Endothelial cell of umbilical vein (primary cell): ENCODE data around the gene ARMCX6. TPM values are rescaled to one million over a fixed set of nuclear protein-coding genes. Genes with fewer than 3 reads are reported as not detected.

Experiments
- Bru-seq: library from RNA; stranded (reverse); fragments of 400-500 nt; gene quantifications from one replicate; lab custom pipeline; 2021; lab: Mats Ljungman, UMichigan
- BruChase-seq, 2 experiments: library from RNA; stranded (reverse); fragments of 400-500 nt; gene quantifications; one replicate each; lab custom pipeline; 2021; lab: Mats Ljungman, UMichigan
- BruUV-seq: library from RNA; stranded (reverse); fragments of 400-500 nt; replicated peaks from 2 replicates; lab custom pipeline; 2021; lab: Mats Ljungman, UMichigan
- CTCF ChIA-PET: fragments of 300-600, 350-600 bp; sonication (Branson Sonifier 250); formaldehyde crosslinking; loops from one replicate; lab custom pipeline; 2021; ENCODE audit warnings: antibody characterized with exemption, inconsistent platforms; lab: Charles Lee
- POLR2A ChIA-PET: fragments of 300-600, 350-600 bp; sonication (Branson Sonifier 250); formaldehyde crosslinking; loops from one replicate; lab custom pipeline; 2021; ENCODE audit warnings: antibody characterized with exemption, inconsistent platforms; lab: Charles Lee
- DNase-seq: peaks from one replicate; pipeline ENCODE4 v3.0.0-alpha.2; 2011; ENCODE audit warnings: low read depth, low spot score
- FAIRE-seq: peaks from 2 replicates; lab custom pipeline; 2011; peaks lifted over from hg19 to GRCh38; lab: Jason Lieb, UNC
- H2AFZ ChIP-seq: 2 replicates; pipeline ENCODE4 v1.6.0; 2012; ENCODE audit warnings: low read depth, low read length, control low read depth, inconsistent platforms
- H3K27ac ChIP-seq: 2 replicates; pipeline ENCODE4 v1.5.1; 2011; ENCODE audit warnings: low read depth, mild to moderate bottlenecking, control low read depth, low read length, moderate library complexity; ENCODE audit not compliant: insufficient read depth
- H3K27me3 ChIP-seq, 2 experiments: 2 replicates each; pipeline versions ENCODE4 v1.6.0 to v1.6.1; 2011; ENCODE audit warnings: low read length in 2 of 2, mixed read lengths in 1 of 2; ENCODE audit not compliant: control insufficient read depth in 2 of 2, insufficient read depth in 2 of 2
- H3K36me3 ChIP-seq, 2 experiments: 2 replicates in 1 of 2; 3 replicates in 1 of 2; pipeline ENCODE4 v1.5.1; 2011; ENCODE audit warnings: low read length in 2 of 2, mild to moderate bottlenecking in 1 of 2, moderate library complexity in 1 of 2; ENCODE audit not compliant: control insufficient read depth in 2 of 2, insufficient read depth in 2 of 2; ENCODE audit errors: extremely low read depth in 1 of 2
- H3K4me1 ChIP-seq: 3 replicates; pipeline ENCODE4 v1.5.1; 2011; ENCODE audit warnings: mild to moderate bottlenecking, low read length; ENCODE audit not compliant: control insufficient read depth, insufficient read depth; ENCODE audit errors: extremely low read depth
- H3K4me2 ChIP-seq: 2 replicates; pipeline ENCODE4 v1.6.1; 2011; ENCODE audit warnings: low read length, control low read depth, mixed read lengths; ENCODE audit not compliant: insufficient read depth
- H3K4me3 ChIP-seq, 3 experiments: fragments of 200-600 bp in 1 of 3; sonication (generic), shearing (Covaris generic) in 1 of 3; replicated peaks in 1 of 3; 2 replicates each; pipeline ENCODE4 v1.5.1; 2011 to 2016; ENCODE audit warnings: control low read depth in 3 of 3, low read length in 3 of 3, mild to moderate bottlenecking in 2 of 3, inconsistent platforms in 1 of 3, low read depth in 1 of 3, moderate library complexity in 1 of 3; ENCODE audit not compliant: insufficient read depth in 1 of 3
- H3K79me2 ChIP-seq: 2 replicates; pipeline ENCODE4 v1.6.0; 2012; ENCODE audit warnings: low read length, inconsistent platforms; ENCODE audit not compliant: control insufficient read depth, insufficient read depth
- H3K9ac ChIP-seq: replicated peaks from 2 replicates; pipeline ENCODE3; 2011; ENCODE audit warnings: low read length, control low read depth; ENCODE audit not compliant: insufficient read depth; ENCODE audit errors: extremely low read depth
- H3K9me1 ChIP-seq: replicated peaks from 3 replicates; pipeline ENCODE4 v1.6.0; 2011; ENCODE audit warnings: mild to moderate bottlenecking, low read length; ENCODE audit not compliant: control insufficient read depth, insufficient read depth; ENCODE audit errors: extremely low read depth
- H3K9me3 ChIP-seq: replicated peaks from 2 replicates; pipeline ENCODE4 v1.5.1; 2012; ENCODE audit warnings: low read length, inconsistent platforms; ENCODE audit not compliant: control insufficient read depth, insufficient read depth
- H4K20me1 ChIP-seq: replicated peaks from 2 replicates; pipeline ENCODE3; 2011; ENCODE audit warnings: mild to moderate bottlenecking, low read length; ENCODE audit not compliant: control insufficient read depth, insufficient read depth; ENCODE audit errors: extremely low read depth
- EZH2 ChIP-seq: IDR thresholded peaks from 2 replicates; pipeline ENCODE4 v1.6.1; 2012; ENCODE audit warnings: borderline replicate concordance, low read depth, mild to moderate bottlenecking, moderate library complexity, low read length, inconsistent platforms; ENCODE audit not compliant: severe bottlenecking
- FOS ChIP-seq: IDR thresholded peaks from 2 replicates; pipeline ENCODE4 v1.6.1; 2011; ENCODE audit warnings: mild to moderate bottlenecking, low read length, moderate library complexity, borderline replicate concordance; ENCODE audit not compliant: insufficient read depth
- GATA2 ChIP-seq: IDR thresholded peaks from 2 replicates; pipeline ENCODE4 v1.7.0; 2011; ENCODE audit warnings: low read depth, mild to moderate bottlenecking, moderate library complexity, mixed read lengths, low read length; ENCODE audit not compliant: insufficient read length, insufficient read depth
- JUN ChIP-seq: IDR thresholded peaks from 2 replicates; pipeline ENCODE4 v1.6.1; 2011; ENCODE audit warnings: borderline replicate concordance, low read depth; ENCODE audit not compliant: insufficient read length, insufficient read depth
- MYC ChIP-seq: IDR thresholded peaks from one replicate; pipeline ENCODE4 v1.6.1; 2011; ENCODE audit warnings: mild to moderate bottlenecking, low read depth, low read length
- POLR2A ChIP-seq: IDR thresholded peaks from 2 replicates; pipeline ENCODE4 v1.6.1; 2012; ENCODE audit warnings: low read depth, mild to moderate bottlenecking, control low read depth, low read length
- POLR2AphosphoS5 ChIP-seq: IDR thresholded peaks from 2 replicates; pipeline ENCODE4 v1.6.1; 2012; ENCODE audit warnings: low read depth, mild to moderate bottlenecking, control low read depth, low read length, moderate library complexity; ENCODE audit not compliant: insufficient read depth
- dilution Hi-C: fragments of 300-500 bp; cut with MboI; formaldehyde crosslinking; loops from one replicate; pipeline ENCODE4 v1.15.0; 2019; ENCODE audit warnings: low sequenced_read_pairs; ENCODE audit not compliant: extremely low pct_ligation_motif_present
- intact Hi-C: fragments of 100-400 bp; cut with micrococcal nuclease; formaldehyde crosslinking; loops from one replicate; pipeline ENCODE4 v1.10.0; 2022
- long read RNA-seq: library from polyadenylated mRNA; stranded (forward); transcript quantifications from one replicate; pipeline ENCODE4 v2.0.0, GENCODE V29; 2021
- polyA minus RNA-seq, 3 experiments: library from RNA; depleted of rRNA, polyadenylated mRNA; stranded (reverse); fragments of >200 nt; gene quantifications; 1 replicate in 1 of 3; 2 replicates in 2 of 3; pipeline ENCODE4 v1.2.3, GENCODE V29; 2011
- polyA plus RNA-seq, 4 experiments: library from polyadenylated mRNA; depleted of rRNA in 3 of 4; stranded (reverse) in 3 of 4; unstranded in 1 of 4; fragments of >200 nt; gene quantifications; 2 replicates each; pipeline versions ENCODE4 v1.2.1 to v1.2.3, GENCODE V29; 2011 to 2012; ENCODE audit warnings: missing spikeins in 1 of 4
- total RNA-seq: library from RNA; stranded (reverse); gene quantifications from 2 replicates; pipeline ENCODE4 v1.2.3, GENCODE V29; 2021
- TF ChIP-seq, protein P1 (sequence below), 2 donors: IDR thresholded peaks; 1 replicate in 1 of 2; 2 replicates in 1 of 2; pipeline ENCODE4 v1.5.1; 2011; ENCODE audit warnings: low read length in 2 of 2, mild to moderate bottlenecking in 2 of 2, moderate library complexity in 2 of 2, control low read depth in 1 of 2, inconsistent platforms in 1 of 2, low read depth in 1 of 2; ENCODE audit not compliant: insufficient read depth in 1 of 2; ENCODE audit errors: extremely low read depth in 1 of 2
- TF ChIP-seq, protein P2 (sequence below): IDR thresholded peaks from 2 replicates; pipeline ENCODE4 v1.6.1; 2011; ENCODE audit not compliant: insufficient read depth, insufficient read length

The ARMCX6 gene
- total RNA-seq (91.9 and 98.6 TPM in 2 replicates), polyA plus RNA-seq (71.7 and 73.4 TPM in 2 replicates), polyA minus RNA-seq (38.7 and 49.6 TPM in 2 replicates), Bru-seq, nascent RNA (percentile 67 among the genes with signal in this experiment), BruChase-seq, experiment 1, labeled RNA remaining after a 6-hour chase (percentile 92 among the genes with signal in this experiment), BruChase-seq, experiment 2, labeled RNA remaining after a 2-hour chase (percentile 87 among the genes with signal in this experiment)
- 102 and 108 TPM in 2 replicates for polyA plus RNA-seq (2011; cell fraction: cytosol; rRNA removed)
- polyA plus RNA-seq (2011; cell fraction: nucleus; rRNA removed), result 104 and 111 TPM in 2 replicates
- 96.0 and 96.1 TPM in 2 replicates for polyA plus RNA-seq (2012)
- 6.5 TPM for polyA minus RNA-seq (2011; cell fraction: cytosol; rRNA and poly(A)+ RNA removed)
- polyA minus RNA-seq (2011; cell fraction: nucleus; rRNA and poly(A)+ RNA removed), result 18.0 and 18.1 TPM in 2 replicates
- long read RNA-seq, transcript ARMCX6-206 (4 exons, 846 nt), result major isoform, 59 of 109 reads
- long read RNA-seq, transcript ARMCX6-201 (3 exons, 1,846 nt), result minor isoform, 21 of 109 reads
- long read RNA-seq, partial matches to known transcripts, result 8 of 109 reads
- long read RNA-seq, other reads (novel, unspliced or antisense), result 17 of 109 reads

- BruUV-seq, result no TSS peak
- H3K9ac ChIP-seq, result peak within 1 kb of the TSS; percentile 79
- peak within 1 kb of the TSS; percentile 80 to 88 (median 87) for H3K4me3 ChIP-seq
- H4K20me1 ChIP-seq, result no peaks in the 10 kb centered on the region
- ChIA-PET POLR2A (no interaction called here), CTCF (no interaction called here)
- H3K4me1 ChIP-seq, result peaks cover 9% of the 10 kb centered on the region
- no peaks in the 10 kb centered on the region for H3K36me3 ChIP-seq
- peak within 1 kb of the TSS; percentile 60 for H3K27ac ChIP-seq
- peak; percentile 71 for DNase-seq
- H3K9me1 ChIP-seq, result no peaks in the 10 kb centered on the region
- no peaks in the 10 kb centered on the region for H3K27me3 ChIP-seq
- H2AFZ ChIP-seq, result peak within 1 kb of the TSS; percentile 90
- FAIRE-seq, result peak; percentile 87
- intact Hi-C loops (loop anchor here (5.0 kb wide), 4 partner anchors 75 to 200 kb away; no protein-coding TSS in a partner anchor), dilution Hi-C loops (no loop called here)
- TF ChIP-seq, protein P1, sequence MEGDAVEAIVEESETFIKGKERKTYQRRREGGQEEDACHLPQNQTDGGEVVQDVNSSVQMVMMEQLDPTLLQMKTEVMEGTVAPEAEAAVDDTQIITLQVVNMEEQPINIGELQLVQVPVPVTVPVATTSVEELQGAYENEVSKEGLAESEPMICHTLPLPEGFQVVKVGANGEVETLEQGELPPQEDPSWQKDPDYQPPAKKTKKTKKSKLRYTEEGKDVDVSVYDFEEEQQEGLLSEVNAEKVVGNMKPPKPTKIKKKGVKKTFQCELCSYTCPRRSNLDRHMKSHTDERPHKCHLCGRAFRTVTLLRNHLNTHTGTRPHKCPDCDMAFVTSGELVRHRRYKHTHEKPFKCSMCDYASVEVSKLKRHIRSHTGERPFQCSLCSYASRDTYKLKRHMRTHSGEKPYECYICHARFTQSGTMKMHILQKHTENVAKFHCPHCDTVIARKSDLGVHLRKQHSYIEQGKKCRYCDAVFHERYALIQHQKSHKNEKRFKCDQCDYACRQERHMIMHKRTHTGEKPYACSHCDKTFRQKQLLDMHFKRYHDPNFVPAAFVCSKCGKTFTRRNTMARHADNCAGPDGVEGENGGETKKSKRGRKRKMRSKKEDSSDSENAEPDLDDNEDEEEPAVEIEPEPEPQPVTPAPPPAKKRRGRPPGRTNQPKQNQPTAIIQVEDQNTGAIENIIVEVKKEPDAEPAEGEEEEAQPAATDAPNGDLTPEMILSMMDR (IDR thresholded peaks at IDR 0.05; ENCODE audit: extremely low read depth in 1 of 2, insufficient read depth in 1 of 2, low read depth in 1 of 2, low read length in 2 of 2), result peak; percentile 8 to 57
- no peak for TF ChIP-seq JUN
- TF ChIP-seq EZH2, result no peak
- peak; percentile 54 for TF ChIP-seq POLR2AphosphoS5
- no peak for TF ChIP-seq GATA2
- no peak for TF ChIP-seq MYC
- TF ChIP-seq FOS, result no peak
- TF ChIP-seq, protein P2, sequence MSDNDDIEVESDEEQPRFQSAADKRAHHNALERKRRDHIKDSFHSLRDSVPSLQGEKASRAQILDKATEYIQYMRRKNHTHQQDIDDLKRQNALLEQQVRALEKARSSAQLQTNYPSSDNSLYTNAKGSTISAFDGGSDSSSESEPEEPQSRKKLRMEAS, result peak; percentile 59
- peak; percentile 74 for TF ChIP-seq POLR2A
- H3K9me3 ChIP-seq, result no peaks in the 10 kb centered on the region
- peak within 1 kb of the TSS; percentile 86 for H3K4me2 ChIP-seq
- H3K79me2 ChIP-seq, result peaks cover 10% of the 10 kb centered on the region
Observed at GRCh38 chrX:101617211-101618191, at the start of gene ARMCX6. Gene ARMCX6 (minus strand): TSS chrX:101618000. CDS start chrX:101616620, 1,380 bp downstream.
